ENCODE data around the gene SH3D19.

The SH3D19 gene

DNA sequence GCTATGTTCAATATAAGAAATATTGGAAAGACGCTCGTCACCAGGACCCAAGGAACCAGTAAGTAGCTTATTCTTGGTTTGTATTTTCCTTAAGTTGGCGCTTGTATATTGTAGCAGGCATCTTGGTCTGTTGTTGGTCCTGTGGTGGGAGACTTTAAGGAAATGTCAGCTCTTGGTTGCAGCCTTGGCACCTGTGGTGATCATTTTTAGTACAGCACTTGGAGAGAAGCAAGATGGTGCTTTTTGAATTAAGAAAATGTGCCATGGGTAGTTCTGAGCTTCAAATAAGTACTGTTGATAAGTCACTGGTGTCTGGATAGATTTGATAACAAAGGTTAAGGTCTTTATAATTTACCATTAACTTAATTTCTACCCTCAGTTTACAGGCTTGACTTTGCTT is 224.9 kb downstream of the SH3D19 start:
- H3K27ac ChIP-seq (ENCODE audit: low read length): peak overlapping the region; percentile 71
- H3K79me2 ChIP-seq (ENCODE audit: low read length): peaks cover 55% of the 10 kb centered on the region

DNA sequence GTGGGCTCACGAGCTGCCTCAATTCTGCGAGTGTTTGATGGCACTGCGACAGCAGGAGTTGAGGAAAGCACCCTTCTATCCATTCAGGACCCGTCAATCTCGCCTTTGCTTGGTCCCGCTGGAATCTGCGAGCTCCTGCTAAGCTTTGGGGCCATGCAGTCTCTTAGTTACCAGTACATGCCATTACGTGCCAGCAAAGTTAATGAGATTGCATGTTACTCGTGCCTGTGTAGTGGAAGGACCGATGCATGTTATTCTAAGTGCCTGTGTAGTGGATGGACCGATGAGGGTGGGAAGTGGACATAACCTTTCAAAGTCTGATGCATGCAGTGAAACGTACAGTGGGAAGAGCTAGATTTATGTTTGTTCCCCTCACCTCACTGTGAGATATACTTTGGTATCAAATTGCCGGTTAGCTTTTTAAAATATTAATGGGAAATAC is 225.4 kb downstream of the SH3D19 start:
- peak overlapping the region; percentile 98 for H3K9ac ChIP-seq (ENCODE audit: low read length)
- peaks cover 51% of the 10 kb centered on the region for H3K79me2 ChIP-seq (ENCODE audit: low read length)
- no peaks in the 10 kb centered on the region for H3K9me3 ChIP-seq (ENCODE audit: insufficient read depth, low read length)
- H3K27me3 ChIP-seq (ENCODE audit: low read depth, low read length): no peaks in the 10 kb centered on the region
- H2AFZ ChIP-seq (ENCODE audit: low read depth, low read length): no peak overlapping the region
- TF ChIP-seq CTCF (IDR thresholded peaks at IDR 0.05; ENCODE audit: low read depth, low read length) (no peak), EZH2phosphoT487 (IDR thresholded peaks at IDR 0.05; ENCODE audit: low read depth) (no peak)
- H4K20me1 ChIP-seq (ENCODE audit: insufficient read depth, low read length): peaks cover 46% of the 10 kb centered on the region
- peak overlapping the region; percentile 71 for H3K27ac ChIP-seq (ENCODE audit: low read length)
- H3K4me2 ChIP-seq (ENCODE audit: low read length): peak overlapping the region; percentile 90
- H3K4me1 ChIP-seq (ENCODE audit: low read length): peaks cover 50% of the 10 kb centered on the region
- peak overlapping the region; percentile 92 for H3K4me3 ChIP-seq (ENCODE audit: low read length)
- H3K36me3 ChIP-seq (replicated peaks; ENCODE audit: low read depth, low read length): peaks cover 52% of the 10 kb centered on the region

More for the DNA sequence above, 224.9 kb downstream of the SH3D19 start:
- TF ChIP-seq CTCF (IDR thresholded peaks at IDR 0.05; ENCODE audit: low read depth, low read length) (no peak), EZH2phosphoT487 (IDR thresholded peaks at IDR 0.05; ENCODE audit: low read depth) (no peak)
- H2AFZ ChIP-seq (ENCODE audit: low read depth, low read length): no peak overlapping the region
- H3K9ac ChIP-seq (ENCODE audit: low read length): peak overlapping the region; percentile 98
- peak overlapping the region; percentile 90 for H3K4me2 ChIP-seq (ENCODE audit: low read length)
- peak overlapping the region; percentile 92 for H3K4me3 ChIP-seq (ENCODE audit: low read length)
- peaks cover 50% of the 10 kb centered on the region for H3K4me1 ChIP-seq (ENCODE audit: low read length)
- peaks cover 49% of the 10 kb centered on the region for H4K20me1 ChIP-seq (ENCODE audit: insufficient read depth, low read length)
- peaks cover 56% of the 10 kb centered on the region for H3K36me3 ChIP-seq (replicated peaks; ENCODE audit: low read depth, low read length)
- no peaks in the 10 kb centered on the region for H3K9me3 ChIP-seq (ENCODE audit: insufficient read depth, low read length)
- H3K27me3 ChIP-seq (ENCODE audit: low read depth, low read length): no peaks in the 10 kb centered on the region

DNA sequence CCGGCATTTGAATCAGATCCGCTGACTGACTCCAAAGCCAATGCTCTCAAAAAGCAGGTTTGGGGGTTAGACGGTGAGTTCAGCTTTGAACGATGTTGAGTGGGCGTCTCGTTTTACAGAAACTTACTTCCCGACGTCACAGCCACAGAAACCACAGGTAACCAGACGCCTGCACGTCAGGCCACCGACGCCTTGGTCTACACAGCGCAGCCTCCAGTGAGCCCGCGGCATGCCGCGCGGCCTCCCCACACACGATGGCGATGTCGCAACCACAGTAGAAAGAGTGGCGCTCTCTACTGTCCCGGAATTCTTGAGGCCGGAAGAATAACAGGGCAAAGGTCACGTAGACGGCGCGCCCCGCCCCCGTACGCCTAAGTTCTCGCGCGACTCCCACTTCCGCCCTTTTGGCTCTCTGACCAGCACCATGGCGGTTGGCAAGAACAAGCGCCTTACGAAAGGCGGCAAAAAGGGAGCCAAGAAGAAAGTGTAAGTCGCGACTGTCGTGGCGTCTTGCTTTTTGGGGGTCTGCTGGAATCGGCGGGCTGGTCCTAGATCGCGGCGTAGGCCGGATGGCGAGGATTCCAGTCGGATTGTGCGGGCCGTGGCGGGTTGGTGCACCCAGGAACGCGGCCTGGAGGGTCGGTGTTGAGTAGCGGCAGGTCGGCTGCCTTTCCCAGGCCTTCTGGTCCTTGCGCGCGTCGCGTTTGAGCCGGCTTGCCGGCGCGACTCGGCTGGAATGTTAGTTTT is 226.0 kb downstream of the SH3D19 start, which contains the start of gene RPS3A:
TSS of gene RPS3A (plus strand) at position 400 of the 747 bp plus-strand sequence. CDS start at position 425, 25 bp downstream.
- peaks cover 46% of the 10 kb centered on the region for H3K36me3 ChIP-seq (replicated peaks; ENCODE audit: low read depth, low read length)
- TF ChIP-seq EZH2phosphoT487 (IDR thresholded peaks at IDR 0.05; ENCODE audit: low read depth) (no peak), CTCF (IDR thresholded peaks at IDR 0.05; ENCODE audit: low read depth, low read length) (peak; percentile 94)
- H3K4me2 ChIP-seq (ENCODE audit: low read length): peak within 1 kb of the TSS; percentile 90
- peaks cover 47% of the 10 kb centered on the region for H3K79me2 ChIP-seq (ENCODE audit: low read length)
- H3K9me3 ChIP-seq (ENCODE audit: insufficient read depth, low read length): no peaks in the 10 kb centered on the region
- H2AFZ ChIP-seq (ENCODE audit: low read depth, low read length): peak within 1 kb of the TSS; percentile 85
- peak within 1 kb of the TSS; percentile 98 for H3K9ac ChIP-seq (ENCODE audit: low read length)
- peak within 1 kb of the TSS; percentile 92 for H3K4me3 ChIP-seq (ENCODE audit: low read length)
- H3K27me3 ChIP-seq (ENCODE audit: low read depth, low read length): no peaks in the 10 kb centered on the region
- peak within 1 kb of the TSS; percentile 92 for H3K27ac ChIP-seq (ENCODE audit: low read length)
- peaks cover 41% of the 10 kb centered on the region for H4K20me1 ChIP-seq (ENCODE audit: insufficient read depth, low read length)
- peaks cover 50% of the 10 kb centered on the region for H3K4me1 ChIP-seq (ENCODE audit: low read length)

- TF ChIP-seq CTCF (IDR thresholded peaks at IDR 0.05; ENCODE audit: low read depth, low read length) (no peak), EZH2phosphoT487 (IDR thresholded peaks at IDR 0.05; ENCODE audit: low read depth) (no peak)
- Histone ChIP-seq H3K9me3 (ENCODE audit: insufficient read depth, low read length) (no peaks in the 10 kb centered on the region), H3K4me3 (ENCODE audit: low read length) (peak overlapping the region; percentile 92), H3K9ac (ENCODE audit: low read length) (peak overlapping the region; percentile 79), H2AFZ (ENCODE audit: low read depth, low read length) (peak overlapping the region; percentile 85), H3K27ac (ENCODE audit: low read length) (peak overlapping the region; percentile 92), H3K4me2 (ENCODE audit: low read length) (peak overlapping the region; percentile 83), H4K20me1 (ENCODE audit: insufficient read depth, low read length) (peaks cover 38% of the 10 kb centered on the region), H3K4me1 (ENCODE audit: low read length) (peaks cover 50% of the 10 kb centered on the region), H3K79me2 (ENCODE audit: low read length) (peaks cover 45% of the 10 kb centered on the region), H3K27me3 (ENCODE audit: low read depth, low read length) (no peaks in the 10 kb centered on the region), H3K36me3 (replicated peaks; ENCODE audit: low read depth, low read length) (peaks cover 42% of the 10 kb centered on the region)
Measured at GRCh38 chr4:151098979-151099228, 226.5 kb downstream of the SH3D19 start.

Measured in OCI-LY3 (cell line).